ENCODE data around the gene ZBTB42.

ZBTB42 gene

DNA sequence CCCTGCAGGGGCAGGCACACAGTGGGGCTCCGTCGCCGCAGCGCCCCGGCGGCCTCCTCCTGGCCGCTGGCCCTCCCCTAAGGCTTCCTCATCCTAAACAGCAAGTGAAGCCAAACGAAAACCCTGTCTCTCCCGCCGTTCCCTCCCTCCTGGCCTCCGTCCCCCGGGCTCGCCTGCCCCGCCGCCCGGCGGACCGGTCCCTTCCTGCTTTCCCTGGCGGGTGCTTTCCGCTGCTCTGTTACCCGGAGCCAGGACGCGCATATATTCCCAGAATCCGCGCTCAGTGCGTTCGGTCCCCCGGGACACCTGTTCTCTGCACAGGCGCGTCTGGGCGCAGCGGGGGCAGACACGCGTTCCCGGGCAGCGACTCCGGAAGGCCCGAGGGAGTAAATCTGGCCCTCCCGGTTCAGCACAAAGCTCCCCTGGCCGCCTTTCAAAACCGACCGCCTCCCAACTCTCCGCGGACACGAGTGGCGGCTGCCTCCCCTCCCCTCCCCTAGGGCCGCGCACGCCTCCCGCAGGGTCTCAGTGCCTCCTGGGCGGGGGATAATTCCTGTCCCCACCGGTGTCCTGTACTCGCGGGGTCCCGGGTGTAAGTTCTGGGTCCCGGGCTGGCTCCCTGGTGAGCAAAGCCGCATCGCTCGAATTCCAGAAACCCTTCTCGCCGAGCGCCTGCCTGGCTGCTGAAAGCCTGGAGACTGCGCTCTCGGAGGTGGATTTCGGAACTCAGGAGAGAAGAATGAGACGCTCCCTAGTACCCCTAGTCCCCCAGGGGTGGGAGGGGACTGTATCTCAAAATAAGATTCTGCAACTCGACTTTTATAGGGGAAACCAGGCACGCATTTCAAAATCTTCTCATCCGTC lies 42.8 kb downstream of the ZBTB42 start:
- no peak for DNase-seq (ENCODE audit: low read depth)

DNA sequence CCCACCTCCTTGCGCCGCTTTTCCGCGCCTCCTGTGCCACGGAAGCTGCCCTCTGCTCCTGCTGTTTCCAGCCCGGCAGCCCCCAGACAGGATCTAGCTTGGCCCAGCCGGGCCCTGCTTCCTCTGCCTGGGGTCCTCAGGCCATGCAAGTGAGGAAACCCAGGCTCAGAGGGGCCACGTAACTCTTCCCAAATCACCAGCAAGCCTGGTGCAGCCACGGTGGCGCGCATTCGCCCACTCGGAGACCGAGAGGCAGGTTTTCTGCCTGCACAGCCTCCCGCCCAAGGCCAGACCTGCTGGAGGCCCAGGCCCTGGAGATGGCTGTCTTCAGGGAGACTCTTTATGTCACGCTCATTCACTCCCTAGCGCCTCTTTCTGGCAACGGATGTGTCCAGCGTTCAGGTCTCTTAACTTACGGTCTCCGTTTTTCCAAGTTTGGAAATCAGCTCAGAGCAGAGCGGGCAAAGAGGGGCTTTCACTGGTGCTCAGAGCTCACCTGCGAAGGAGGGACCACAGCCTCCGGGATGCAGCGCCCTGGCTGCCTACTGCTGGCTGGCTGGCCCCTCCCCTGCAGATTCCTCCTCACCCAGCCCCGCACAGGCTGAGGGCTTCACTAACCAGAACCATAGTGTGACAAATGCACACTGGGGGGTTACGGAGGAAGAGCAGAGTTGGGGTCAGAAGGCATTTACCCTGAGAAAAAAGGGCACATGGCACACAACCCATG lies 43.6 kb downstream of the ZBTB42 start:
- no peak for DNase-seq (ENCODE audit: low read depth)

DNA sequence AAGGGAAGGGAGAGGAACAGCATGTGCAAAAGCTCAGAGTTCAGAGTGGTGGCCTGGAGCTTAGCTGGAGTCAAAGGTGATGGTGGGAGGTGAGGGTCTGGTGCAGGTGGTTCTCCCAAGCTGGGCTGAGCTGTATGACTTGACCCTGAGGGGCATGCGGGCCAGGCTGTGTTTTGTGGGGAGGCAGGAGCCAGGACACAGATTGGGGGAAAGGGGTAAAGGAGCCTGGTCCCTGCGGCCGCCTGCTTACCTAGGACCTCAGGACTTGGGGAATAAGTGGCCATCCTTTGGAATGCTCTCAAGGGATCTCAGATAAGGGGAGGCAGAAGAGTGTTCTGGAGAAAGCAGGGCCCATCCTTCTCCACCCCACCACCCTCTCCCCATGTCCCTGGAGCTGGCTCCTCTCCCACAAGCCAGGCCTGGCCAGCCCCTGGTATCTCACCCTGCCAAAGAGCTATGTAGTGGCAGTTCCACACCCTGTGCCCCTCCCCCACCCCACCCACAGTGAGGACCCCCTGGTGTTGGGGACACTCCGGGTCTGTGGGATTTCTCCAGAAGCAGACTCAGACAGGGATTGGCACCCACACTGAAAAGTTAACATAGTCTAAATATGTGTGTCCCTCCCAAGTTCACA lies 44.2 kb downstream of the ZBTB42 start:
- DNase-seq (ENCODE audit: low read depth), result no peak

DNA sequence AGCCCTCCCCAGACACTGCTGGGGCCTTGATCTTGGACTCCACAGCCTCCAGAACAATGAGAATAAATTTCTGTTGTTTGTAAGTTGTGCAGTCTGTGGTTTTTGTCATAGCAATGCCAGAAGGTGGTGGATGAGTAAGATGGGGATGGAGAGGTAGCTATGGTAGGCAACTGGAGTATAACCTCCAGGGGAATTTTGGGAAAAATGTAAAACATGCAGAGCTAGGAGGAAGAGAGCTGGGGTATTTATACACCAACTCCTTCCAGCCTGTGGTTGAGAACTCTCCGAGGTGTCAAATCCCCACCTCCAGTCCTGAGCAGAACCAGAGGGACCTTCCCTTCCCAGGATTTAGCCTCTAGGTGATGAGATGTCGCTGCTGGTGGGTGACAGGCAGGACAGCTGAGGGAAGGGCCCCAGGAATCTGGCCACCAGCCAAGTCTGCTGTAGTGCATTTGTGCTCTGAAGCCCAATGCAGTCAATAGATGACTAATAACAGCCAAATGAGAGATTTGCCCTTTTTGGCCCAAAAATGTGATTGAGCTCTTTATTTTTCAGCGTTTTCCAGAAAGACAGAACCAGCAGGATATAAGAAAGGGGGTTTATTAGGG lies 45.0 kb downstream of the ZBTB42 start:
- no peak for DNase-seq (ENCODE audit: low read depth)

DNA sequence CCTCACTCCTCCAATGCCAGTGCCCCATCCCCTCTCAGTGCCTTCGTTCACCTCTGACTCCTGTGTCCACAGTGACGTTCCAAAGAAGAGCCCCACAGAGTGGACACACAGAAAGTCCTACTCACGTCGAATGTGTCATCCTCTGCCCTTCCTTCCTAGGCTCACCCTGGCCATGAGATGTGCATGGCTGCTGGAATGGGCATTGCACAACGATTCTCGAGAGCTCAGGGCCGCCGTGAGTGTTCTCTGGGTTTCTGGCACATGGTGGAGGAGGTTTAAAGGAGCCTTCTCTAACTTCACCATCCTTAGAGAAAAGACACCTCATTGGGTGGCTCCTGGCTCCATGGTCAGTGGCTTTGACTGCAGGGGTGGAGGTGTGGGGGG lies 51.4 kb downstream of the ZBTB42 start:
- no peak for DNase-seq (ENCODE audit: low read depth)

Measured in stimulated activated CD8-positive, alpha-beta memory T cell treated with anti-CD3 and anti-CD28 coated beads, Interleukin-15, amount 100 ng/mL, for 24 hours (primary cell).